ENCODE results near the gene ERF. TPM values are rescaled to one million over a fixed set of nuclear protein-coding genes. Genes with fewer than 3 reads are reported as not detected.

ERF gene
- total and polyA plus RNA-seq, 10 of the 15 experiments (the other 5 are each of a cell fraction or from before 2014, with no cell fraction given): 0.02 to 51.8 (median 14.4) TPM

- peaks cover 7% of the 10 kb centered on the region for H3K4me1 ChIP-seq (ENCODE audit: control insufficient read depth, insufficient read depth, low read length)
- no peaks in the 10 kb centered on the region for H3K9me3 ChIP-seq (replicated peaks; ENCODE audit: control insufficient read depth, insufficient read depth, low read length)
- ATAC-seq (no peak), FAIRE-seq (no peak), DNase-seq (ENCODE audit: low read depth, low spot score) (no peak)
- no peak overlapping the region for H3K4me3 ChIP-seq
- no TSS peak for BruUV-seq (replicated peaks)
- H3K4me2 ChIP-seq (ENCODE audit: control insufficient read depth, insufficient read depth): no peak overlapping the region
- POLR2A ChIA-PET: interaction anchor here (0.6 to 1.0 kb wide), 5 partner anchors 12 to 184 kb away, joined by 3 to 6 read pairs (median 3); no protein-coding TSS in a partner anchor
- no peak overlapping the region for H3K27ac ChIP-seq (ENCODE audit: control insufficient read depth, insufficient read depth)
- RAD21 ChIA-PET (ENCODE audit: unreplicated experiment): interaction anchor here (1.2 kb wide), 1 partner anchor 175 kb away, joined by 3 read pairs; no protein-coding TSS in a partner anchor
- no peaks in the 10 kb centered on the region for H3K36me3 ChIP-seq (ENCODE audit: control insufficient read depth in 2 of 2, insufficient read depth in 2 of 2, low read length in 1 of 2)
- H3K79me2 ChIP-seq (ENCODE audit: control insufficient read depth, insufficient read depth, low read length): no peaks in the 10 kb centered on the region; the same call in 1 of the 2 replicates
- H2AFZ ChIP-seq (ENCODE audit: control insufficient read depth, low read depth, low read length): no peak overlapping the region
- no peaks in the 10 kb centered on the region for H4K20me1 ChIP-seq (ENCODE audit: control insufficient read depth, insufficient read depth)
- H3K9ac ChIP-seq (ENCODE audit: control insufficient read depth, insufficient read depth, low read length): no peak overlapping the region
- no peaks in the 10 kb centered on the region for H3K27me3 ChIP-seq (replicated peaks in 1 of 2; ENCODE audit: control insufficient read depth in 2 of 2, insufficient read depth in 2 of 2, low read length in 1 of 2)
- TF ChIP-seq POLR2A (IDR thresholded peaks at IDR 0.05; ENCODE audit: low read depth, low read length) (no peak), MTA3 (IDR thresholded peaks at IDR 0.05; ENCODE audit: borderline replicate concordance, low read length) (no peak), CTCF (IDR thresholded peaks at IDR 0.05 in 2 of 3, conservative IDR thresholded peaks at IDR 0.05 in 1 of 3; ENCODE audit: control insufficient read depth in 2 of 3, extremely low read depth in 1 of 3, insufficient read depth in 1 of 3, low read depth in 3 of 3, low read length in 3 of 3) (no peak), RAD21 (IDR thresholded peaks at IDR 0.05; ENCODE audit: insufficient read depth, low read depth, low read length) (no peak), NFYB (IDR thresholded peaks at IDR 0.05; ENCODE audit: insufficient read depth, low read depth, low read length) (no peak), CHD4 (IDR thresholded peaks at IDR 0.05) (no peak), RBBP5 (conservative IDR thresholded peaks at IDR 0.05) (no peak), BCL11A (IDR thresholded peaks at IDR 0.05; ENCODE audit: low read depth, low read length) (no peak), NFYA (IDR thresholded peaks at IDR 0.05; ENCODE audit: borderline replicate concordance, low read depth, low read length) (no peak), USF2 (IDR thresholded peaks at IDR 0.05; ENCODE audit: borderline replicate concordance, low read depth, low read length) (no peak), SPI1 (IDR thresholded peaks at IDR 0.05; ENCODE audit: borderline replicate concordance, insufficient read depth, low read depth, low read length) (no peak), SIN3A (IDR thresholded peaks at IDR 0.05; ENCODE audit: low read depth, low read length) (no peak), BRCA1 (IDR thresholded peaks at IDR 0.05; ENCODE audit: low read depth, low read length) (no peak), TBL1XR1 (IDR thresholded peaks at IDR 0.05; ENCODE audit: low read depth, low read length) (no peak), YY1 (IDR thresholded peaks at IDR 0.05; ENCODE audit: low read depth, low read length) (no peak), BMI1 (IDR thresholded peaks at IDR 0.05; ENCODE audit: borderline replicate concordance) (no peak), EP300 (IDR thresholded peaks at IDR 0.05; ENCODE audit: borderline replicate concordance in 1 of 2, control insufficient read depth in 1 of 2, low read depth in 2 of 2, low read length in 2 of 2) (no peak), TCF7 (IDR thresholded peaks at IDR 0.05; ENCODE audit: borderline replicate concordance) (no peak), NFXL1 (IDR thresholded peaks at IDR 0.05; ENCODE audit: borderline replicate concordance) (no peak)
- TF ChIP-seq, protein P1, sequence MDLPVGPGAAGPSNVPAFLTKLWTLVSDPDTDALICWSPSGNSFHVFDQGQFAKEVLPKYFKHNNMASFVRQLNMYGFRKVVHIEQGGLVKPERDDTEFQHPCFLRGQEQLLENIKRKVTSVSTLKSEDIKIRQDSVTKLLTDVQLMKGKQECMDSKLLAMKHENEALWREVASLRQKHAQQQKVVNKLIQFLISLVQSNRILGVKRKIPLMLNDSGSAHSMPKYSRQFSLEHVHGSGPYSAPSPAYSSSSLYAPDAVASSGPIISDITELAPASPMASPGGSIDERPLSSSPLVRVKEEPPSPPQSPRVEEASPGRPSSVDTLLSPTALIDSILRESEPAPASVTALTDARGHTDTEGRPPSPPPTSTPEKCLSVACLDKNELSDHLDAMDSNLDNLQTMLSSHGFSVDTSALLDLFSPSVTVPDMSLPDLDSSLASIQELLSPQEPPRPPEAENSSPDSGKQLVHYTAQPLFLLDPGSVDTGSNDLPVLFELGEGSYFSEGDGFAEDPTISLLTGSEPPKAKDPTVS (IDR thresholded peaks at IDR 0.05; ENCODE audit: low read depth, low read length): no peak
- 80% methylated on average over 8 of the region's 8 CpGs for WGBS (ENCODE audit: insufficient coverage, insufficient replicate concordance, low lambda C conversion rate, missing lambda C conversion rate)
- intact Hi-C loops (cut with micrococcal nuclease; ENCODE audit: unreplicated experiment): no loop called here
- CTCF ChIA-PET: interaction anchor here (0.7 to 1.1 kb wide), 2 partner anchors 19 to 21 kb away, joined by 3 read pairs; no protein-coding TSS in a partner anchor
- SMC1A ChIA-PET (ENCODE audit: uncharacterized antibody, unreplicated experiment): interaction anchor here (1.0 kb wide), 1 partner anchor 13 kb away, joined by 4 read pairs; no protein-coding TSS in a partner anchor
- in situ Hi-C loops (cut with MboI): no loop called here
These were observed 48.9 kb upstream of the ERF start for GRCh38 chr19:42303876-42304275.
